MM.1S (cell line): Measurements from ENCODE around the gene LNX1.

Source experiments
- CTCF ChIP-seq: fragments of 300-600 bp; sonication (generic); IDR thresholded peaks from 2 replicates; pipeline ENCODE4 v1.5.1; 2016; ENCODE audit warnings: antibody characterized with exemption, low read length, mixed read lengths
- EZH2 ChIP-seq: fragments of 300-600 bp; sonication (generic); optimal IDR thresholded peaks from 2 replicates; pipeline ENCODE3; 2017; ENCODE audit warnings: low read depth, mild to moderate bottlenecking, antibody characterized with exemption, low read length, mixed read lengths
- EZH2phosphoT487 ChIP-seq: fragments of 300-600 bp; sonication (generic); IDR thresholded peaks from 2 replicates; pipeline ENCODE4 v1.6.1; 2018; ENCODE audit warnings: antibody characterized with exemption, low read length

DNA sequence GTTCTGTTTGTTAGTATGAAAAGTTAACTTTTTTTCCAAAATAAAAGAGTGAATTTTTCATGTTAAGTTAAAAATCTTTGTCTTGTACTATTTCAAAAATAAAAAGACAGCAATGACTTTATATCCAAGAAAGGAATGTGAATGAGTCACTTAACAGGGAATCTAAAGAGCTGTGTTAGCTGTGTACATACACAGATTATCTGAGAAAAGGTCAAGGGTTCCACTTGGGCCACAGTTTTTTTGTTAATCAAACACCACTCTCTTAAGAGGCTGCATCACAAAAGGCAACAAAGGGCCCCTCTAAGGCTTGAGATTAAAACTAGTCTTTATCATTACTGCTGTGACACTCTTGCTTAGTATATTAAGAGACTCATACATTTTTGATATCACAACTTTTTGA lies 131.7 kb downstream of the LNX1 start:
- TF ChIP-seq CTCF = no peak
- no peak for TF ChIP-seq EZH2phosphoT487
- TF ChIP-seq EZH2 = no peak
